HUES6 (cell line): ENCODE data around the gene ABI1.
A peak's percentile ranks its signal among the peaks of the same experiment; 100 is the strongest.

Experiments used
- H3K27ac ChIP-seq: 2 replicates; pipeline ENCODE4 v1.7.0; 2013; ENCODE audit warnings: low read depth, mild to moderate bottlenecking, low read length, inconsistent platforms
- H3K27me3 ChIP-seq: 2 replicates; pipeline ENCODE4 v1.6.1; 2013; ENCODE audit warnings: low read length; ENCODE audit not compliant: control insufficient read depth, insufficient read depth
- H3K36me3 ChIP-seq: 2 replicates; pipeline ENCODE4 v1.6.1; 2013; ENCODE audit warnings: low read length; ENCODE audit not compliant: control insufficient read depth, insufficient read depth
- H3K4me1 ChIP-seq: 2 replicates; pipeline ENCODE4 v1.6.1; 2013; ENCODE audit warnings: low read length; ENCODE audit not compliant: control insufficient read depth, insufficient read depth
- H3K4me3 ChIP-seq: 2 replicates; pipeline ENCODE4 v1.5.1; 2013; ENCODE audit warnings: low read depth, low read length
- H3K9ac ChIP-seq: one replicate; pipeline ENCODE4 v1.6.1; 2013; ENCODE audit warnings: mild to moderate bottlenecking, low read length
- H3K9me3 ChIP-seq: 2 replicates; pipeline ENCODE4 v1.6.1; 2013; ENCODE audit warnings: low read depth, low read length; ENCODE audit not compliant: control insufficient read depth, insufficient read depth

Gene ABI1

GRCh38 chr10:26706206-26706605 is 154.6 kb downstream of the ABI1 start:
- H3K36me3 ChIP-seq: peaks cover 62% of the 10 kb centered on the region
- H3K9ac ChIP-seq: no peak overlapping the region
- no peaks in the 10 kb centered on the region for H3K27me3 ChIP-seq
- peaks cover 5% of the 10 kb centered on the region; the same call in 1 of the 2 replicates for H3K9me3 ChIP-seq
- H3K4me3 ChIP-seq: no peak overlapping the region
- H3K27ac ChIP-seq: no peak overlapping the region
- no peaks in the 10 kb centered on the region for H3K4me1 ChIP-seq

GRCh38 chr10:26703974-26704373 is 156.8 kb downstream of the ABI1 start:
- H3K27me3 ChIP-seq: no peaks in the 10 kb centered on the region
- no peaks in the 10 kb centered on the region for H3K4me1 ChIP-seq
- H3K36me3 ChIP-seq: peaks cover 59% of the 10 kb centered on the region
- H3K4me3 ChIP-seq: no peak overlapping the region
- no peak overlapping the region for H3K27ac ChIP-seq
- no peak overlapping the region for H3K9ac ChIP-seq
- H3K9me3 ChIP-seq: peaks cover 11% of the 10 kb centered on the region; the same call in 1 of the 2 replicates

GRCh38 chr10:26703096-26703495 is 157.7 kb downstream of the ABI1 start:
- Histone ChIP-seq H3K27me3 (no peaks in the 10 kb centered on the region), H3K4me3 (no peak overlapping the region), H3K9ac (no peak overlapping the region), H3K36me3 (peaks cover 51% of the 10 kb centered on the region), H3K9me3 (peaks cover 11% of the 10 kb centered on the region; the same call in 1 of the 2 replicates), H3K27ac (no peak overlapping the region), H3K4me1 (no peaks in the 10 kb centered on the region; the same call in 1 of the 2 replicates)

- peaks cover 11% of the 10 kb centered on the region; the same call in 1 of the 2 replicates for H3K9me3 ChIP-seq
- H3K27ac ChIP-seq: no peak overlapping the region
- H3K4me1 ChIP-seq: no peaks in the 10 kb centered on the region; the same call in 1 of the 2 replicates
- H3K4me3 ChIP-seq: no peak overlapping the region
- no peak overlapping the region for H3K9ac ChIP-seq
- no peaks in the 10 kb centered on the region for H3K27me3 ChIP-seq
- peaks cover 31% of the 10 kb centered on the region for H3K36me3 ChIP-seq
These were observed 159.7 kb downstream of the ABI1 start for GRCh38 chr10:26700884-26701630.

GRCh38 chr10:26699631-26700030 is 161.1 kb downstream of the ABI1 start:
- H3K27ac ChIP-seq: no peak overlapping the region

GRCh38 chr10:26698909-26699308 is 161.8 kb downstream of the ABI1 start:
- Histone ChIP-seq H3K36me3 (peaks cover 21% of the 10 kb centered on the region), H3K4me1 (no peaks in the 10 kb centered on the region; the same call in 1 of the 2 replicates), H3K9me3 (peaks cover 11% of the 10 kb centered on the region; the same call in 1 of the 2 replicates), H3K9ac (no peak overlapping the region), H3K27ac (no peak overlapping the region), H3K4me3 (peak overlapping the region; percentile 96; the same call in 1 of the 2 replicates), H3K27me3 (no peaks in the 10 kb centered on the region)

More at GRCh38 chr10:26699631-26700030, 161.1 kb downstream of the ABI1 start:
- Histone ChIP-seq H3K4me3 (no peak overlapping the region), H3K27me3 (no peaks in the 10 kb centered on the region), H3K4me1 (no peaks in the 10 kb centered on the region; the same call in 1 of the 2 replicates), H3K9ac (no peak overlapping the region), H3K36me3 (peaks cover 21% of the 10 kb centered on the region), H3K9me3 (peaks cover 11% of the 10 kb centered on the region; the same call in 1 of the 2 replicates)

- Histone ChIP-seq H3K27ac (peak overlapping the region; percentile 81; the same call in 1 of the 2 replicates), H3K4me3 (peak overlapping the region; percentile 96), H3K4me1 (no peaks in the 10 kb centered on the region; the same call in 1 of the 2 replicates)
These were observed 162.7 kb downstream of the ABI1 start for GRCh38 chr10:26697922-26698608.

GRCh38 chr10:26697163-26697921 is 163.4 kb downstream of the ABI1 start, which contains the start of gene PDSS1:
Gene PDSS1, plus strand, starts transcription at chr10:26697701. Its CDS starts 11 bp downstream, at chr10:26697712.
- peak within 1 kb of the TSS; percentile 84 for H3K9ac ChIP-seq
- no peaks in the 10 kb centered on the region for H3K27me3 ChIP-seq
- peak within 1 kb of the TSS; percentile 96 for H3K4me3 ChIP-seq
- H3K36me3 ChIP-seq: peaks cover 13% of the 10 kb centered on the region
- peak within 1 kb of the TSS; percentile 81 for H3K27ac ChIP-seq
- H3K4me1 ChIP-seq: no peaks in the 10 kb centered on the region; the same call in 1 of the 2 replicates
- H3K9me3 ChIP-seq: peaks cover 11% of the 10 kb centered on the region; the same call in 1 of the 2 replicates

More at GRCh38 chr10:26697922-26698608, 162.7 kb downstream of the ABI1 start:
- Histone ChIP-seq H3K9ac (peak overlapping the region; percentile 84), H3K27me3 (no peaks in the 10 kb centered on the region), H3K9me3 (peaks cover 11% of the 10 kb centered on the region; the same call in 1 of the 2 replicates), H3K36me3 (peaks cover 20% of the 10 kb centered on the region)

- Histone ChIP-seq H3K9me3 (peaks cover 10% of the 10 kb centered on the region; the same call in 1 of the 2 replicates), H3K27me3 (no peaks in the 10 kb centered on the region), H3K36me3 (peaks cover 8% of the 10 kb centered on the region), H3K27ac (peak overlapping the region; percentile 81; the same call in 1 of the 2 replicates), H3K9ac (peak overlapping the region; percentile 84), H3K4me3 (peak overlapping the region; percentile 96), H3K4me1 (no peaks in the 10 kb centered on the region; the same call in 1 of the 2 replicates)
These were observed 164.0 kb downstream of the ABI1 start for GRCh38 chr10:26696786-26697162.
